Measurements from ENCODE around the gene TMEM81. TPM values are rescaled to one million over a fixed set of nuclear protein-coding genes. Genes with fewer than 3 reads are reported as not detected.

The TMEM81 gene
- total RNA-seq, 1 donor from 2014 or later: 5.4 TPM

DNA sequence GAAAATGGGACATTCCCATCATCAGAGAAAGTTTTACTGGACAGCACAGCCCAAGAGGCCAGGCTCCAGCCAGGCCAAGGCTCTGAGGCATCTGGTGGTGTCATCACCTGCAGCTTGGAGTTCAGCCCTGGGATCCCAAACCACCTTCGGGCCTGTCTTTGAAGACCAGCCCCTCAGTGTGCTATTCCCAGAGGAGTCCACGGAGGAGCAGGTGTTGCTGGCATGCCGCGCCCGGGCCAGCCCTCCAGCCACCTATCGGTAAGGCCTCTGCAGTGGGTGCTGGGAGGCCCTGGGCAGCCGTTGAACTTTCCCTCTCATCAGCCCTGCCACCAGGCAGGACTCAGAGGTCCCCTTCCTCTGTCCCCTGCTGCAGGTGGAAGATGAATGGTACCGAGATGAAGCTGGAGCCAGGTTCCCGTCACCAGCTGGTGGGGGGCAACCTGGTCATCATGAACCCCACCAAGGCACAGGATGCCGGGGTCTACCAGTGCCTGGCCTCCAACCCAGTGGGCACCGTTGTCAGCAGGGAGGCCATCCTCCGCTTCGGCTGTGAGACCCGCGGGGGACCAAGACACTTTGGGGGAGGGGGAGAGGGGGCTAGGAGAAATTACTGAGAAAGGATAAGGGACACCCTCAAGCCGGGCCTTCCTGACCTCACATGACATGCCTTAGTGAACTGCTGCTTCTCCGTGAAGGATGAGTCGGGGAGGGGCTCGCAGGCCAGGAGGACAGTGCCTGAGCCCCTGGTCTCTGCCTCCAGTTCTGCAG, 26.3 kb downstream of the TMEM81 start:
- Mint-ChIP-seq H3K36me3 (ENCODE audit: low read depth) (no peaks in the 10 kb centered on the region), H3K9me3 (no peaks in the 10 kb centered on the region), H3K27me3 (ENCODE audit: low read depth) (no peaks in the 10 kb centered on the region), H3K4me1 (peaks cover 28% of the 10 kb centered on the region), H3K4me3 (no peak overlapping the region), H3K27ac (ENCODE audit: unreplicated experiment) (no peak overlapping the region)
- TF ChIP-seq, protein P1, sequence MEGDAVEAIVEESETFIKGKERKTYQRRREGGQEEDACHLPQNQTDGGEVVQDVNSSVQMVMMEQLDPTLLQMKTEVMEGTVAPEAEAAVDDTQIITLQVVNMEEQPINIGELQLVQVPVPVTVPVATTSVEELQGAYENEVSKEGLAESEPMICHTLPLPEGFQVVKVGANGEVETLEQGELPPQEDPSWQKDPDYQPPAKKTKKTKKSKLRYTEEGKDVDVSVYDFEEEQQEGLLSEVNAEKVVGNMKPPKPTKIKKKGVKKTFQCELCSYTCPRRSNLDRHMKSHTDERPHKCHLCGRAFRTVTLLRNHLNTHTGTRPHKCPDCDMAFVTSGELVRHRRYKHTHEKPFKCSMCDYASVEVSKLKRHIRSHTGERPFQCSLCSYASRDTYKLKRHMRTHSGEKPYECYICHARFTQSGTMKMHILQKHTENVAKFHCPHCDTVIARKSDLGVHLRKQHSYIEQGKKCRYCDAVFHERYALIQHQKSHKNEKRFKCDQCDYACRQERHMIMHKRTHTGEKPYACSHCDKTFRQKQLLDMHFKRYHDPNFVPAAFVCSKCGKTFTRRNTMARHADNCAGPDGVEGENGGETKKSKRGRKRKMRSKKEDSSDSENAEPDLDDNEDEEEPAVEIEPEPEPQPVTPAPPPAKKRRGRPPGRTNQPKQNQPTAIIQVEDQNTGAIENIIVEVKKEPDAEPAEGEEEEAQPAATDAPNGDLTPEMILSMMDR (conservative IDR thresholded peaks at IDR 0.05): no peak
- DNase-seq (ENCODE audit: low read depth, low spot score): no peak

DNA sequence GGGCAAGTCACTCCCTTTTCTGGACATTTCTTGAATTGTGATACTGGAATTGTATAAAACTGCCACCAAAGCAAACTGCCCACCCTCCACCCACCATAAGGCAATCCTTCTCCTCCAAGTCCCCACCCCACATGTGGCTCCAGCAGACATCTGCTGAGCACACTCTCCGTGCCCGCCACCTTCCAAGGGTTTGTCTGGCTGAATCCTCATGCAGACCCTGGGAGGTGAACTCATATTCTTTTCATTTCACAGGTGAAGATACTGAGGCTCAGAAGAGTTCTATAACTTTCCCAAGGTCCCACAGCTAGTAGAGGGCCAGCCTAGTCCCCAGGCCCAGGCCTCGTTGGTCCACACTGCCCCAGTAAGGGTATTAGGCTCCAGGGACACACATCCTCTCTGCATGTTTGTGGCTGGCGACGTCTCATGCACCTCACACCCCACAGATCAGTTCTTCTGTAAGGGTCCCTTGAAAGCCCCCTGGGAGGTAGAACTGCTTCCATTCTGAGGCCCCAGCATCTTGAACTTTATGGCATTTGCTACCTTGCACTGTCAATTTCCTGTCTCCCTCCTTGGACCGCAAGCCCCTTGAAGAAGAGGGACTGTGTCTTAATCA, 27.2 kb downstream of the TMEM81 start:
- Mint-ChIP-seq H3K36me3 (ENCODE audit: low read depth) (no peaks in the 10 kb centered on the region), H3K4me3 (no peak overlapping the region), H3K4me1 (peaks cover 28% of the 10 kb centered on the region), H3K27me3 (ENCODE audit: low read depth) (no peaks in the 10 kb centered on the region), H3K9me3 (no peaks in the 10 kb centered on the region), H3K27ac (ENCODE audit: unreplicated experiment) (no peak overlapping the region)
- TF ChIP-seq, protein P1 (conservative IDR thresholded peaks at IDR 0.05): no peak
- no peak for DNase-seq (ENCODE audit: low read depth, low spot score)

DNA sequence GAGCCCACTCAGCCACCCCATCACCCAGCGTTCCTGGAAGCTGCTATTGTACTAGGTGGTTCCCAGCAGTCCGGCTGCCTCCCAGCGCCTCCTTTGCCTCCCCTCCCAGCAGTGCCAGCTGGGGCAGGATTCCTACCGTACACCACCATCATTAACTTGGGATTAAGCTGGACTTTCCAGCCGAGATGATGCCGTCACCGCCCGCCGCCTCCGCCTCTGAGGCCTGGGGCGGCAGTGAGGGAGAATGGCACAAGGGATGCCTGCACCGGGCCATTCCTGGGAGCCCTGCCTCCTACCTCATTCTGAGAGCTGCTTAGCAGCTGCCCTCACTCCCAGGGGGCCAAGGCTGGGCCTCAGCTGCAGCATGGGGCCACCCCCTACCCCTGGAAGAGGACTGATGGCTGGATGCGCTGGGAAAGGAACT, 28.1 kb downstream of the TMEM81 start:
- Mint-ChIP-seq H3K36me3 (ENCODE audit: low read depth) (no peaks in the 10 kb centered on the region), H3K27ac (ENCODE audit: unreplicated experiment) (peak overlapping the region; percentile 62), H3K4me1 (peaks cover 22% of the 10 kb centered on the region), H3K27me3 (ENCODE audit: low read depth) (no peaks in the 10 kb centered on the region), H3K9me3 (no peaks in the 10 kb centered on the region), H3K4me3 (no peak overlapping the region)
- no peak for DNase-seq (ENCODE audit: low read depth, low spot score)
- TF ChIP-seq, protein P1 (conservative IDR thresholded peaks at IDR 0.05): no peak

DNA sequence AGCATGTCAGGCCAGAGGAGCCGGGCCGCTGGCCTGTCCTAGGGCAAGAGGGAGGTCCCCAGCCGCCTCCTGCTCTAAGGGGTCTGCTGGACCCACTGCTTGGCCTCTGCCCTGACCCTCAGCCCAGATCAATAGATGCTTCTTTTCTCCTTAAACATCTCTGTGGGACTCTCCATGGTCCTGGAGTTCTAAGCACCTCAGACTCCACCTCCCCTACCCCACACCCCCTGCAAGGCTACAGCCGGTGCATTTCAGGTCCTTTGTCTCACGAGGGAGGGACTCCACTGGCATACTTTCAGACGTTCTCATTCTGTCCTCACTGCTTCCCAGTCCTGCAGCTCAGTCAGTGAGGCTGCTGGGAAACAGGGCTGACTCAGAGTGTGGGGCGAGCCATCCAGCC, 30.2 kb downstream of the TMEM81 start:
- H3K27me3 Mint-ChIP-seq (ENCODE audit: low read depth): no peaks in the 10 kb centered on the region
- H3K27ac Mint-ChIP-seq (ENCODE audit: unreplicated experiment): no peak overlapping the region
- DNase-seq (ENCODE audit: low read depth, low spot score): no peak
- no peak overlapping the region for H3K4me3 Mint-ChIP-seq
- TF ChIP-seq, protein P1 (conservative IDR thresholded peaks at IDR 0.05): no peak
- H3K9me3 Mint-ChIP-seq: no peaks in the 10 kb centered on the region
- H3K36me3 Mint-ChIP-seq (ENCODE audit: low read depth): no peaks in the 10 kb centered on the region
- peaks cover 22% of the 10 kb centered on the region for H3K4me1 Mint-ChIP-seq

DNA sequence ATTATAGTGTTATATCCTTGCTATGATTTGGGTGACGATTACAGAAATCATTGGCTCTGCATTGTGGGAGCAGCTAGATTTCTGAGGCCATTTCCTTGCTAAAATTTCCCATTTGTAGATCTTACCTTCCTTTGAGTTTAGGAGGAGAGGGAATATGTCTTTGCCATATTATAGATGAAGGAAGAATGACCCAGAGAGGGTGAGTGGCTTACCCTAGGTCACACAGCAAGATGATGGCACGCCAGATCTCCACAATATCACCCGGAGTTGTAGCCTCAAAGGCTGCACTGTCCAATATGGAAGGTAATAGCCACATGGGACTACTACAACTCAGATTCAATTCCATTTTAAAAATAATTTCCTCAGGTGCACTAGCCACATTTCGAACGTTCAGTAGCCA, 31.0 kb downstream of the TMEM81 start:
- peaks cover 22% of the 10 kb centered on the region for H3K4me1 Mint-ChIP-seq
- H3K36me3 Mint-ChIP-seq (ENCODE audit: low read depth): no peaks in the 10 kb centered on the region
- H3K27me3 Mint-ChIP-seq (ENCODE audit: low read depth): no peaks in the 10 kb centered on the region
- no peak overlapping the region for H3K27ac Mint-ChIP-seq (ENCODE audit: unreplicated experiment)
- DNase-seq (ENCODE audit: low read depth, low spot score): no peak
- H3K9me3 Mint-ChIP-seq: no peaks in the 10 kb centered on the region
- TF ChIP-seq, protein P1 (conservative IDR thresholded peaks at IDR 0.05): no peak
- H3K4me3 Mint-ChIP-seq: no peak overlapping the region

All from neural crest cell (in vitro differentiated cells).